Memory B cell (primary cell): ENCODE measurements around the gene TAS2R13.

ENCODE experiments used
- ATAC-seq: fragments of 150-1000 bp; cut with Tn5 transposase; 2 replicates; pipeline ENCODE4 v1.10.0; 2021; ENCODE audit warnings: low read depth, mild to moderate bottlenecking, moderate library complexity
- DNase-seq, 2 donors: peaks; one replicate each; pipeline ENCODE4 v3.0.0; 2022; ENCODE audit warnings: low spot score in 2 of 2
- H3K27ac Mint-ChIP-seq: one replicate; pipeline ENCODE4 v1.8.0; 2022; ENCODE audit warnings: mild to moderate bottlenecking, moderate library complexity, mixed read lengths
- H3K27me3 Mint-ChIP-seq: one replicate; pipeline ENCODE4 v1.8.0; 2022; ENCODE audit warnings: mixed read lengths
- H3K36me3 Mint-ChIP-seq: one replicate; pipeline ENCODE4 v1.8.0; 2022; ENCODE audit warnings: mild to moderate bottlenecking, mixed read lengths
- H3K4me1 Mint-ChIP-seq: one replicate; pipeline ENCODE4 v1.8.0; 2022; ENCODE audit warnings: mixed read lengths
- H3K4me3 Mint-ChIP-seq: one replicate; pipeline ENCODE4 v1.8.0; 2022; ENCODE audit warnings: mild to moderate bottlenecking, moderate library complexity, mixed read lengths
- H3K9me3 Mint-ChIP-seq: one replicate; pipeline ENCODE4 v1.8.0; 2022; ENCODE audit warnings: mixed read lengths

The TAS2R13 gene

GRCh38 chr12:10901427-10901826, 7.9 kb downstream of the TAS2R13 start:
- no peak for DNase-seq
- peaks cover 29% of the 10 kb centered on the region for H3K36me3 Mint-ChIP-seq
- no peak overlapping the region for H3K4me3 Mint-ChIP-seq
- no peak overlapping the region for H3K27ac Mint-ChIP-seq
- peaks cover 16% of the 10 kb centered on the region for H3K9me3 Mint-ChIP-seq
- no peak for ATAC-seq
- peaks cover 2% of the 10 kb centered on the region for H3K4me1 Mint-ChIP-seq
- H3K27me3 Mint-ChIP-seq = no peaks in the 10 kb centered on the region

- H3K4me3 Mint-ChIP-seq = no peak overlapping the region
- H3K27me3 Mint-ChIP-seq = no peaks in the 10 kb centered on the region
- H3K36me3 Mint-ChIP-seq = peaks cover 28% of the 10 kb centered on the region
- peaks cover 2% of the 10 kb centered on the region for H3K4me1 Mint-ChIP-seq
- no peak overlapping the region for H3K27ac Mint-ChIP-seq
- no peak for ATAC-seq
- H3K9me3 Mint-ChIP-seq = peaks cover 16% of the 10 kb centered on the region
- DNase-seq = no peak
Observed at GRCh38 chr12:10900972-10901371, 8.4 kb downstream of the TAS2R13 start.

- no peak for DNase-seq
- Mint-ChIP-seq H3K36me3 (peaks cover 28% of the 10 kb centered on the region), H3K27me3 (no peaks in the 10 kb centered on the region), H3K9me3 (peaks cover 14% of the 10 kb centered on the region), H3K4me3 (no peak overlapping the region), H3K4me1 (peaks cover 2% of the 10 kb centered on the region), H3K27ac (no peak overlapping the region)
- ATAC-seq = no peak
Observed at GRCh38 chr12:10900530-10900929, 8.8 kb downstream of the TAS2R13 start.

DNA sequence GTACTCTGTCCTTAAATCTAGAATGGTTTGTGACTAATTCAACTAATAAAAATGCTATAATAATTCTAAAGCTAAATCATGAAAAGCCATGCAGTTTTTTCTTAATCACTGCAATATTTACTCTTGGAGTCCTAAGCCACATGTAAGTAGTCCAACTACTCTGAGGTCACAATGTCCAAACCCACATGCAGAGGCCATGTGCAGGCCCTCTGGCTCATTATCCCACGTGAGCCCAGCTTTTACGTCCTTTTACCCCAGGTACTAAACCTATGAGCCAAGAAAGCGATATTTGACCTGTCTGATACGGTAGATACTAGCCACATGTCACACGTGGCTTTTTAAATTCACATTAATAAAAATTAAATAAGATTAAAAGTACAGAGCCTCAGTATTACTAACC, 12.5 kb downstream of the TAS2R13 start:
- no peaks in the 10 kb centered on the region for H3K27me3 Mint-ChIP-seq
- H3K4me3 Mint-ChIP-seq = no peak overlapping the region
- DNase-seq (no peak), ATAC-seq (no peak)
- peaks cover 3% of the 10 kb centered on the region for H3K9me3 Mint-ChIP-seq
- peaks cover 28% of the 10 kb centered on the region for H3K36me3 Mint-ChIP-seq
- no peak overlapping the region for H3K27ac Mint-ChIP-seq
- peaks cover 2% of the 10 kb centered on the region for H3K4me1 Mint-ChIP-seq

- H3K4me3 Mint-ChIP-seq = no peak overlapping the region
- ATAC-seq (no peak), DNase-seq (no peak)
- no peaks in the 10 kb centered on the region for H3K4me1 Mint-ChIP-seq
- H3K27ac Mint-ChIP-seq = no peak overlapping the region
- peaks cover 23% of the 10 kb centered on the region for H3K36me3 Mint-ChIP-seq
- H3K27me3 Mint-ChIP-seq = no peaks in the 10 kb centered on the region
- H3K9me3 Mint-ChIP-seq = no peaks in the 10 kb centered on the region
Observed at GRCh38 chr12:10891937-10892336, 17.4 kb downstream of the TAS2R13 start.

GRCh38 chr12:10889226-10889625, 20.1 kb downstream of the TAS2R13 start:
- no peaks in the 10 kb centered on the region for H3K27me3 Mint-ChIP-seq
- H3K4me1 Mint-ChIP-seq = no peaks in the 10 kb centered on the region
- no peaks in the 10 kb centered on the region for H3K9me3 Mint-ChIP-seq
- no peak overlapping the region for H3K27ac Mint-ChIP-seq
- DNase-seq = no peak
- H3K4me3 Mint-ChIP-seq = no peak overlapping the region
- ATAC-seq = no peak
- H3K36me3 Mint-ChIP-seq = peaks cover 17% of the 10 kb centered on the region

- no peak for DNase-seq
- H3K27ac Mint-ChIP-seq = no peak within 1 kb of the TSS
- no peak for ATAC-seq
- peaks cover 14% of the 10 kb centered on the region for H3K36me3 Mint-ChIP-seq
- no peaks in the 10 kb centered on the region for H3K9me3 Mint-ChIP-seq
- no peaks in the 10 kb centered on the region for H3K27me3 Mint-ChIP-seq
- no peaks in the 10 kb centered on the region for H3K4me1 Mint-ChIP-seq
- H3K4me3 Mint-ChIP-seq = no peak within 1 kb of the TSS
Observed at GRCh38 chr12:10884086-10884725, 25.2 kb downstream of the TAS2R13 start, which contains the start of gene PRH1. TSS of gene PRH1 (minus strand) at chr12:10884255. CDS start at chr12:10884217, 38 bp downstream.

DNA sequence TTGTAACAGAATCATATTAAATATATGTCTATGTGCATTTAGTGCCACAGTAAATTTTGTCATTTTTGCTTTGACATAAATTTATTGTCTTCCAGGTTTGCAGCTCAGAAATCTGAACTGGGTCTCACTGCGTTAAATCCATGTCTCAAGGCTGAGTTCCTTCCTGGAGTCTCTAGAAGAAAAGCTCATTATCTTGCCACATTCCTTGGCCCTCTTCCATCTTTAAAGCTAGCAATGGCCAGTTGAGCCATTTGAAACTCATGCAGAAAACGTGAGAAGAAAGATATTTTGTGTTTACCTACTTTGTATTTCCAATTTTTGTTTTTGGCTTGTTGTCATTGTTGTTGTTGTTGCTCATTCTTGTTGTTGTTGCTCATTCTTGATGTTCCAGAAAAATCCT, 36.0 kb downstream of the TAS2R13 start:
- H3K27ac Mint-ChIP-seq = no peak overlapping the region
- H3K4me1 Mint-ChIP-seq = no peaks in the 10 kb centered on the region
- DNase-seq (no peak), ATAC-seq (no peak)
- H3K27me3 Mint-ChIP-seq = no peaks in the 10 kb centered on the region
- peaks cover 32% of the 10 kb centered on the region for H3K36me3 Mint-ChIP-seq
- H3K4me3 Mint-ChIP-seq = no peak overlapping the region
- H3K9me3 Mint-ChIP-seq = peaks cover 11% of the 10 kb centered on the region

GRCh38 chr12:10867381-10867780, 42.0 kb downstream of the TAS2R13 start:
- H3K27me3 Mint-ChIP-seq = no peaks in the 10 kb centered on the region
- H3K4me1 Mint-ChIP-seq = no peaks in the 10 kb centered on the region
- DNase-seq (no peak), ATAC-seq (no peak)
- peaks cover 12% of the 10 kb centered on the region for H3K9me3 Mint-ChIP-seq
- no peak overlapping the region for H3K4me3 Mint-ChIP-seq
- no peak overlapping the region for H3K27ac Mint-ChIP-seq
- peaks cover 23% of the 10 kb centered on the region for H3K36me3 Mint-ChIP-seq

GRCh38 chr12:10863512-10864218, 45.7 kb downstream of the TAS2R13 start:
- ATAC-seq (no peak), DNase-seq (no peak)
- Mint-ChIP-seq H3K9me3 (peaks cover 22% of the 10 kb centered on the region), H3K36me3 (peaks cover 46% of the 10 kb centered on the region), H3K27ac (no peak overlapping the region), H3K4me1 (no peaks in the 10 kb centered on the region), H3K27me3 (no peaks in the 10 kb centered on the region), H3K4me3 (no peak overlapping the region)

GRCh38 chr12:10861366-10861765, 48.0 kb downstream of the TAS2R13 start:
- DNase-seq = no peak
- Mint-ChIP-seq H3K4me1 (no peaks in the 10 kb centered on the region), H3K27me3 (no peaks in the 10 kb centered on the region), H3K36me3 (peaks cover 62% of the 10 kb centered on the region), H3K27ac (no peak overlapping the region), H3K4me3 (no peak overlapping the region), H3K9me3 (peaks cover 36% of the 10 kb centered on the region)
- no peak for ATAC-seq
